Parathyroid adenoma (tissue), 2 donors: ENCODE results near the gene ZNF606.

Experiments
- H2AFZ ChIP-seq: fragments of 300-600 bp; sonication (generic); one replicate; pipeline ENCODE4 v1.7.0; 2017; ENCODE audit warnings: antibody characterized with exemption, mild to moderate bottlenecking
- H3K27ac ChIP-seq: fragments of 300-600 bp; sonication (generic); one replicate; pipeline ENCODE4 v1.7.0; 2017
- H3K27me3 ChIP-seq: fragments of 300-600 bp; sonication (generic); one replicate; pipeline ENCODE4 v1.7.0; 2017; ENCODE audit warnings: low read length; ENCODE audit not compliant: control insufficient read depth, insufficient read depth
- H3K36me3 ChIP-seq: fragments of 300-600 bp; sonication (generic); one replicate; pipeline ENCODE4 v1.7.0; 2017; ENCODE audit warnings: low read length; ENCODE audit not compliant: control insufficient read depth, insufficient read depth
- H3K4me1 ChIP-seq: fragments of 300-600 bp; sonication (generic); one replicate; pipeline ENCODE4 v1.7.0; 2017; ENCODE audit warnings: control low read depth
- H3K4me2 ChIP-seq: fragments of 300-600 bp; sonication (generic); one replicate; pipeline ENCODE4 v1.7.0; 2017; ENCODE audit warnings: low read length
- H3K4me3 ChIP-seq: fragments of 300-600 bp; sonication (generic); one replicate; pipeline ENCODE4 v1.7.0; 2017; ENCODE audit warnings: low read depth, low read length
- H3K79me2 ChIP-seq: fragments of 300-600 bp; sonication (generic); one replicate; pipeline ENCODE4 v1.7.0; 2017; ENCODE audit warnings: control low read depth
- H3K9ac ChIP-seq: fragments of 300-600 bp; sonication (generic); one replicate; pipeline ENCODE4 v1.7.0; 2017; ENCODE audit warnings: mild to moderate bottlenecking
- H3K9me3 ChIP-seq: fragments of 300-600 bp; sonication (generic); one replicate; pipeline ENCODE4 v1.7.0; 2017; ENCODE audit warnings: low read length; ENCODE audit not compliant: control insufficient read depth
- CTCF ChIP-seq: fragments of 300-600 bp; sonication (generic); IDR thresholded peaks from one replicate; pipeline ENCODE4 v1.7.0; 2017; ENCODE audit warnings: antibody characterized with exemption, mild to moderate bottlenecking
- donor health status: primary hyperparathyroidism.

The ZNF606 gene

GRCh38 chr19:57934820-57935665 lies 67.6 kb downstream of the ZNF606 start, which contains the start of gene ZNF418:
Gene ZNF418 (minus strand): TSS chr19:57935402. CDS start chr19:57933822, 1,580 bp downstream.
- no peaks in the 10 kb centered on the region for H3K4me1 ChIP-seq
- H3K4me3 ChIP-seq, result peak within 1 kb of the TSS; percentile 92
- H3K36me3 ChIP-seq, result no peaks in the 10 kb centered on the region
- peak within 1 kb of the TSS; percentile 47 for H3K27ac ChIP-seq
- H3K79me2 ChIP-seq, result peaks cover 2% of the 10 kb centered on the region
- peak within 1 kb of the TSS; percentile 70 for H2AFZ ChIP-seq
- H3K9me3 ChIP-seq, result no peaks in the 10 kb centered on the region
- TF ChIP-seq CTCF, result no peak
- peak within 1 kb of the TSS; percentile 85 for H3K4me2 ChIP-seq
- no peak within 1 kb of the TSS for H3K9ac ChIP-seq
- H3K27me3 ChIP-seq, result no peaks in the 10 kb centered on the region

- H3K9me3 ChIP-seq, result no peaks in the 10 kb centered on the region
- no peaks in the 10 kb centered on the region for H3K36me3 ChIP-seq
These were observed 75.0 kb downstream of the ZNF606 start for GRCh38 chr19:57927587-57927986.

More at GRCh38 chr19:57927587-57927986, 75.0 kb downstream of the ZNF606 start:
- Histone ChIP-seq H3K4me2 (no peak overlapping the region), H3K27me3 (no peaks in the 10 kb centered on the region), H2AFZ (no peak overlapping the region), H3K4me1 (no peaks in the 10 kb centered on the region), H3K4me3 (no peak overlapping the region), H3K79me2 (no peaks in the 10 kb centered on the region), H3K9ac (no peak overlapping the region), H3K27ac (no peak overlapping the region)
- TF ChIP-seq CTCF, result no peak
